Left ventricle myocardium inferior (tissue), 1 donor: Measurements from ENCODE around the gene MDK. TPM values are rescaled to one million over a fixed set of nuclear protein-coding genes. Genes with fewer than 3 reads are reported as not detected.

Source experiments
- DNase-seq: peaks from one replicate; pipeline ENCODE4 v3.0.0-alpha.2; 2020
- H3K27ac ChIP-seq: fragments of 200-600 bp; replicated peaks from 2 replicates; pipeline ENCODE4 v1.8.0; 2021
- H3K27me3 ChIP-seq: fragments of 200-600 bp; 2 replicates; pipeline ENCODE4 v1.8.0; 2021; ENCODE audit warnings: low read depth
- H3K36me3 ChIP-seq: fragments of 200-600 bp; 2 replicates; pipeline ENCODE4 v1.8.0; 2021
- H3K4me1 ChIP-seq: fragments of 200-600 bp; 2 replicates; pipeline ENCODE4 v1.8.0; 2021
- H3K4me3 ChIP-seq: fragments of 200-600 bp; 2 replicates; pipeline ENCODE4 v1.8.0; 2021; ENCODE audit warnings: mild to moderate bottlenecking, moderate library complexity
- H3K9me3 ChIP-seq: fragments of 200-600 bp; replicated peaks from 2 replicates; pipeline ENCODE4 v1.8.0; 2021
- intact Hi-C: fragments of 100-400 bp; cut with micrococcal nuclease; formaldehyde crosslinking; loops from one replicate; pipeline ENCODE4 v1.11.0; 2022
- total RNA-seq: library from RNA; stranded (reverse); fragmentation: NEBNext Ultra II Directional; extraction: Animal tissue kit (Norgen Biotek cat#: 25700); gene quantifications from one replicate; pipeline ENCODE4 v1.2.1, GENCODE V29; 2021
- TF ChIP-seq, protein P1 (sequence below): fragments of 200-600 bp; IDR thresholded peaks from 2 replicates; pipeline ENCODE4 v1.8.0; 2021; ENCODE audit warnings: antibody characterized with exemption, mild to moderate bottlenecking, borderline replicate concordance
- donor health status: DM: no; HTN: yes; CAD: no; lungs with severe emphysema.

MDK gene
- total RNA-seq, 1 donor from 2014 or later: 5.4 TPM

DNA sequence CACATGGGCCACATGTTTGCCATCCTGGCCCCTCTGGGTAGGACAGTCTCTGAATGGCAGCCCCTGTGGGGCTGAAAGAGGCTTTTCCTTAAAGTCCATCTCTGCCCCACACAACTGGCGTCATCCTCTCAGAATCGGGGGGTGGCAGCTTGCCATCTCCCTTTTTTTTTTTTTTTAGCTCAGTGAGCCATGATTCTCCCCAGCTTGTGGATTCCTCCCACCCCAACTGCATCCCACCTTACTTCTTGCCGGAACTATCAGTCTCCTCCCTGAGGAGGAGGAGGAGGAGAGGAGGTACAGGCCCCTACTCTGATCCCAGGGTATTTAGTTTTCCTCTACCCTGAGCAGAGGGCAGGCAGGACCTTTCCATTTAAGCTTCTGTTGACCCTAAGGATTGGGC, 30.8 kb upstream of the MDK start:
- TF ChIP-seq, protein P1, sequence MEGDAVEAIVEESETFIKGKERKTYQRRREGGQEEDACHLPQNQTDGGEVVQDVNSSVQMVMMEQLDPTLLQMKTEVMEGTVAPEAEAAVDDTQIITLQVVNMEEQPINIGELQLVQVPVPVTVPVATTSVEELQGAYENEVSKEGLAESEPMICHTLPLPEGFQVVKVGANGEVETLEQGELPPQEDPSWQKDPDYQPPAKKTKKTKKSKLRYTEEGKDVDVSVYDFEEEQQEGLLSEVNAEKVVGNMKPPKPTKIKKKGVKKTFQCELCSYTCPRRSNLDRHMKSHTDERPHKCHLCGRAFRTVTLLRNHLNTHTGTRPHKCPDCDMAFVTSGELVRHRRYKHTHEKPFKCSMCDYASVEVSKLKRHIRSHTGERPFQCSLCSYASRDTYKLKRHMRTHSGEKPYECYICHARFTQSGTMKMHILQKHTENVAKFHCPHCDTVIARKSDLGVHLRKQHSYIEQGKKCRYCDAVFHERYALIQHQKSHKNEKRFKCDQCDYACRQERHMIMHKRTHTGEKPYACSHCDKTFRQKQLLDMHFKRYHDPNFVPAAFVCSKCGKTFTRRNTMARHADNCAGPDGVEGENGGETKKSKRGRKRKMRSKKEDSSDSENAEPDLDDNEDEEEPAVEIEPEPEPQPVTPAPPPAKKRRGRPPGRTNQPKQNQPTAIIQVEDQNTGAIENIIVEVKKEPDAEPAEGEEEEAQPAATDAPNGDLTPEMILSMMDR: no peak
- no peak overlapping the region for H3K4me3 ChIP-seq
- intact Hi-C loops: no loop called here
- peaks cover 72% of the 10 kb centered on the region for H3K4me1 ChIP-seq
- no peaks in the 10 kb centered on the region for H3K9me3 ChIP-seq
- no peak for DNase-seq
- H3K27ac ChIP-seq: peak overlapping the region; percentile 77
- no peaks in the 10 kb centered on the region for H3K36me3 ChIP-seq
- no peaks in the 10 kb centered on the region for H3K27me3 ChIP-seq

DNA sequence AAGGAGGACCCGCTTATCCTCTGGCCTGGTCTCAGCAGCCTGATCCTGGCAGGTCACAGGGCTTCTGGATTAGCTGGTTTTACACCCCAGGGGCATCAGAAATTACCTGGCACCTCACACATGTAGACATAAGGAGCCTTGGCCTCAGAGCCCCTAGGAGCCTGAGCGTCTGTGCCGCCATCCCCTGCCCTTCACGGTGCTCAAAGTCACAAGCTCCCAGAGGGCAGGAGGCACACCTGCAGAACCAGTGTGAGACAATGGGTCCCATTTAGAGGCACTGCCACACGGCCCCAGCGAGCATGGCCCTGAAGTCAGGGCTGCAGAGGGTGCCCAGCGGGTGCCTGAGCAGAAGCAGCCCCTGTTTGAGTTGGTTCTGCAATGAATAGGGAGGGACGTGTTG, 30.3 kb upstream of the MDK start:
- Histone ChIP-seq H3K9me3 (no peaks in the 10 kb centered on the region), H3K4me3 (peak overlapping the region; percentile 37), H3K27ac (peak overlapping the region; percentile 77), H3K36me3 (peaks cover 1% of the 10 kb centered on the region), H3K27me3 (no peaks in the 10 kb centered on the region), H3K4me1 (peaks cover 68% of the 10 kb centered on the region)
- no peak for DNase-seq
- intact Hi-C loops: no loop called here
- TF ChIP-seq, protein P1: no peak

DNA sequence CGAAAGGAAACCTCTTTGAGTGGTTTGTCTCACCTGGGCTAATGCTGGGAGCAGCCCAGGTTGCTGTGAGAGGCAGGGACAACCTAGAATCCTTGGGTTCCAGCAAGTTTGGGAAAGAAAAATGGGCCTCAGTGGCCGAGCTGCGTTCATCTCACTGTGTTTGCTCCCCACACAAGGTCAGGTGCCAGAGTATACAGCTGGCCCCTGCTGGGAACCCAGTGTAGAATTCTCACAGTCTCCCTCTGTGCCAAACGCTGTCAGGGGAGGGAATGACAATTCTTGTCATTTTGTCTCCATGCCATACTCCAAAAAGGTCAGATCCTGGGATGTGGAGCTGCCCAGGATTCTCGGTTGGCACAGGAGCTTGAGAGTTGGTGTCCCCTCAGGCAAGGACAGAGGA, 29.9 kb upstream of the MDK start:
- Histone ChIP-seq H3K36me3 (peaks cover 6% of the 10 kb centered on the region), H3K27me3 (no peaks in the 10 kb centered on the region), H3K4me1 (peaks cover 66% of the 10 kb centered on the region), H3K27ac (peak overlapping the region; percentile 77), H3K9me3 (no peaks in the 10 kb centered on the region), H3K4me3 (peak overlapping the region; percentile 37)
- TF ChIP-seq, protein P1: no peak
- intact Hi-C loops: no loop called here
- no peak for DNase-seq

DNA sequence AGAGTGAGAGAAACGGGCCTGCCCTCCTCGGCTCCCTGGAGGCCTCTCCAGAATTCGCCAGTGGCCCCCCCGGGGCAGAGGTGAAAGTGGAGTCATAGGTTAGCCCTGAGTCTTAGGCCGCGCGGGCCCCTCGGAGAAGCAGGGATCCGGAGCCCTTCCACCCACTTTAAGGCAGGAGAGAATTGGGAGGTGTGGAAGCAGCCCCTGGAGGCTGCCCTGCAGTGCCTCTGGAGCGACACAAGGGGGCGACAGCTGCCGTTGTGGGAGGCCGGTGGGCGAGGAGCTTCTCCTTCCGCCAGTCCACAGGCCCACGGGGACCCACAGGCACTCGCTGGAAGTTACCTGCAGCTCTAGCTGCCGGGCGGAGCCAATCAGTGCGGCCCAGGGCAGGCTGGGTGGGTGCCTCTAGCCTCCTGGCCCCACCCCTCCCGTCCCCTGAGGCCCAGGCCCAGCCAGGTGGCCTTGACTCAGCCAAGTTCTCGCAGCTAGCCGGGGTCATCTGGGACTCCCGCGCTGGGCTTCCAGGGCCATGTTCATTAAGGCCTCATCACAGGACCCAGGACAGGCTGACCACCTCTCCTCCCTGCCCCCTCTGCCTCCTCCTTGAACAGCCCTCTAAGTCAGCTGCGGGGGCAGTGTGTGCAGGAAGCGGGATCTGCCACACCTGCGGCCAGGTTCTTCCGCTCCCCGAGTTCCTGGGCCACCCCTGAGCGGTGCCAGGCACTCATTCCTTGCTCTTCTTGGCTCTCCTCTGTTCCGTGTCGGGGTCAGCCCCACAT, 29.2 kb upstream of the MDK start:
- no peaks in the 10 kb centered on the region for H3K27me3 ChIP-seq
- H3K36me3 ChIP-seq: peaks cover 6% of the 10 kb centered on the region
- DNase-seq: no peak
- peak overlapping the region; percentile 77 for H3K27ac ChIP-seq
- TF ChIP-seq, protein P1: peak; percentile 95
- H3K9me3 ChIP-seq: no peaks in the 10 kb centered on the region
- peaks cover 68% of the 10 kb centered on the region for H3K4me1 ChIP-seq
- peak overlapping the region; percentile 37 for H3K4me3 ChIP-seq
- intact Hi-C loops: no loop called here

DNA sequence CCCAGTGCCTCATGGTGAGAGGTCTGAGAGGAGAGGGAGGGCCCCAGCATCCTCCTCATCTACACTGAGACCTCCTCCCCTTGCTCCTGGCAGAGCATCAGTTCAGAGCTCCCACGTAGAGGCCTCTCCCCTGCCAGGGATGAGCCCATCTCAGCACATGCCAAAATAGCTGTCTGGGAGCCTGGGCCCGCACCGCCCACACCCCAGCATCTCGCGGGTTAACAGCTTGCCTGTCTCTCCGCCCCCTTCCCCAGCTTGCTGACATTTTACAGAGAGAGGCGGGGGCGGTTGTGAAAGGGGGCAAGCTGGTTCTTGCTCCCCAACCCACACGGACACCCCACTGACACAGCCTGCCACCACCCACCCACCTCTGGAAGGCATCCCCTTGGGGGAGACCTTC, 27.8 kb upstream of the MDK start:
- H3K4me3 ChIP-seq: no peak overlapping the region
- TF ChIP-seq, protein P1: no peak
- peaks cover 67% of the 10 kb centered on the region for H3K4me1 ChIP-seq
- no peaks in the 10 kb centered on the region for H3K27me3 ChIP-seq
- no peak for DNase-seq
- H3K36me3 ChIP-seq: peaks cover 6% of the 10 kb centered on the region
- no peaks in the 10 kb centered on the region for H3K9me3 ChIP-seq
- H3K27ac ChIP-seq: peak overlapping the region; percentile 1
- intact Hi-C loops: no loop called here
